ENCODE results near the gene RABGAP1L.

- TF ChIP-seq POLR2A (IDR thresholded peaks at IDR 0.05; ENCODE audit: low read depth) (no peak), CTCF (IDR thresholded peaks at IDR 0.05) (no peak)
Observed at GRCh38 chr1:174931214-174931613, 771.9 kb downstream of the RABGAP1L start.
